Ramos (cell line): Measurements from ENCODE around the gene NECTIN1.

Experiments
- in situ Hi-C: fragments of 300-500 bp; cut with MboI; formaldehyde crosslinking; loops from one replicate; pipeline ENCODE4 v1.14.3; 2022; ENCODE audit warnings: low sequenced_read_pairs; ENCODE audit not compliant: unreplicated experiment

NECTIN1 gene

GRCh38 chr11:119756169-119756865, 27.3 kb upstream of the NECTIN1 start:
- in situ Hi-C loops, result no loop called here

- in situ Hi-C loops, result no loop called here
Measured at GRCh38 chr11:119755356-119756071, 26.5 kb upstream of the NECTIN1 start.

- in situ Hi-C loops, result no loop called here
Measured at GRCh38 chr11:119754656-119755355, 25.8 kb upstream of the NECTIN1 start.

- in situ Hi-C loops, result no loop called here
Measured at GRCh38 chr11:119754199-119754598, 25.2 kb upstream of the NECTIN1 start.

- in situ Hi-C loops, result no loop called here
Measured at GRCh38 chr11:119752946-119753345, 23.9 kb upstream of the NECTIN1 start.

- in situ Hi-C loops, result no loop called here
Measured at GRCh38 chr11:119752345-119752871, 23.4 kb upstream of the NECTIN1 start.

GRCh38 chr11:119750056-119750455, 21.1 kb upstream of the NECTIN1 start:
- in situ Hi-C loops, result no loop called here

GRCh38 chr11:119749006-119749565, 20.1 kb upstream of the NECTIN1 start:
- in situ Hi-C loops, result no loop called here

- in situ Hi-C loops, result no loop called here
Measured at GRCh38 chr11:119747868-119748660, 19.1 kb upstream of the NECTIN1 start.

GRCh38 chr11:119745776-119746535, 17.0 kb upstream of the NECTIN1 start:
- in situ Hi-C loops, result no loop called here

GRCh38 chr11:119745112-119745511, 16.1 kb upstream of the NECTIN1 start:
- in situ Hi-C loops, result no loop called here

- in situ Hi-C loops, result no loop called here
Measured at GRCh38 chr11:119744577-119744976, 15.6 kb upstream of the NECTIN1 start.

GRCh38 chr11:119743006-119743405, 14.0 kb upstream of the NECTIN1 start:
- in situ Hi-C loops, result no loop called here

- in situ Hi-C loops, result no loop called here
Measured at GRCh38 chr11:119742263-119742861, 13.4 kb upstream of the NECTIN1 start.

GRCh38 chr11:119741369-119742262, 12.6 kb upstream of the NECTIN1 start:
- in situ Hi-C loops, result no loop called here

GRCh38 chr11:119739975-119740374, 11.0 kb upstream of the NECTIN1 start:
- in situ Hi-C loops, result no loop called here

GRCh38 chr11:119739021-119739703, 10.2 kb upstream of the NECTIN1 start:
- in situ Hi-C loops, result no loop called here
